C4-2B (cell line): ENCODE measurements around the gene MVB12A.

Source experiments
- CTCF ChIP-seq: fragments of 450-650 bp; conservative IDR thresholded peaks from 2 replicates; pipeline ENCODE4 v1.5.1; 2017; ENCODE audit warnings: mild to moderate bottlenecking
- ZFX ChIP-seq: fragments of 450-650 bp; IDR thresholded peaks from 2 replicates; pipeline ENCODE4 v1.6.1; 2017

- TF ChIP-seq ZFX = no peak
- no peak for TF ChIP-seq CTCF
Measured at GRCh38 chr19:17435218-17435617, 15.4 kb downstream of the MVB12A start.
